ENCODE results near the gene TM9SF3. TPM values are rescaled to one million over a fixed set of nuclear protein-coding genes. Genes with fewer than 3 reads are reported as not detected.

Gene TM9SF3
- total and polyA plus RNA-seq, 3 experiments from 2014 or later: 89.7 to 103 (median 95.8) TPM

- Histone ChIP-seq H3K4me3 (ENCODE audit: low read length) (no peak overlapping the region), H3K27me3 (ENCODE audit: insufficient read depth, low read length, poor library complexity, severe bottlenecking) (no peaks in the 10 kb centered on the region), H3K9me3 (ENCODE audit: low read length) (no peaks in the 10 kb centered on the region), H3K36me3 (ENCODE audit: insufficient read depth, low read length) (no peaks in the 10 kb centered on the region), H3K4me1 (ENCODE audit: insufficient read depth, low read length) (no peaks in the 10 kb centered on the region), H3K27ac (ENCODE audit: low read depth, low read length) (no peak overlapping the region)
- Mint-ChIP-seq H3K9me3 (no peaks in the 10 kb centered on the region), H3K4me1 (peaks cover 0 to 2% (median 0%) of the 10 kb centered on the region in 3 donors), H3K27ac (no peak overlapping the region), H3K4me3 (no peak overlapping the region), H3K36me3 (no peaks in the 10 kb centered on the region), H3K27me3 (peaks cover 9 to 52% of the 10 kb centered on the region in 2 donors)
- DNase-seq: no peak
- ChIA-PET POLR2A (no interaction called here), CTCF (interaction anchor here (1.1 to 1.2 kb wide), 3 partner anchors 11 to 13 kb away, joined by 3 read pairs; no protein-coding TSS in a partner anchor)
Measured at GRCh38 chr10:96468845-96469244, 118.0 kb downstream of the TM9SF3 start.

Other genes with a start within 250 kb of the TM9SF3 start
- not detected for gene OPALIN, start 228.0 kb downstream of the TM9SF3 start, total RNA-seq
- gene OPALIN, start 228.0 kb downstream of the TM9SF3 start, polyA plus RNA-seq: not detected
- under 1 TPM in 1 of 2 experiments, not detected in 1; 0.09 TPM for gene TLL2, start 73.1 kb downstream of the TM9SF3 start, total RNA-seq
- gene TLL2, start 73.1 kb downstream of the TM9SF3 start, polyA plus RNA-seq: not detected
- 1 to 10 TPM; 5.7 to 6.7 TPM for gene PIK3AP1, start 133.5 kb upstream of the TM9SF3 start, total RNA-seq
- 37.0 TPM for gene PIK3AP1, start 133.5 kb upstream of the TM9SF3 start, polyA plus RNA-seq
- gene LCOR, start 245.3 kb upstream of the TM9SF3 start, total RNA-seq: 10 to 100 TPM; 20.3 to 26.1 TPM
- gene LCOR, start 245.3 kb upstream of the TM9SF3 start, polyA plus RNA-seq: 20.8 TPM

All from CD8-positive, alpha-beta memory T cell (primary cell).